ENCODE results near the gene CIT.
A peak's percentile ranks its signal among the peaks of the same experiment; 100 is the strongest.
"Not testable (repeated sequence)": the region's sequence is repeated elsewhere in the genome, so short reads cannot be mapped to it uniquely, and the experiment has no call there.

CIT gene

GRCh38 chr12:119742700-119743099, 134.4 kb downstream of the CIT start:
- no peak for DNase-seq (ENCODE audit: low spot score)

- no peak for DNase-seq (ENCODE audit: low spot score)
These were observed 136.3 kb downstream of the CIT start for GRCh38 chr12:119740830-119741229.

- no peak for DNase-seq (ENCODE audit: low spot score)
These were observed 142.0 kb downstream of the CIT start for GRCh38 chr12:119735079-119735478.

- no peak for DNase-seq (ENCODE audit: low spot score)
These were observed 146.7 kb downstream of the CIT start for GRCh38 chr12:119730381-119730780.

- DNase-seq (ENCODE audit: low spot score), result no peak
These were observed 147.2 kb downstream of the CIT start for GRCh38 chr12:119729871-119730270.

GRCh38 chr12:119728444-119728745, 148.7 kb downstream of the CIT start:
- DNase-seq (ENCODE audit: low spot score), result no peak

- no peak for DNase-seq (ENCODE audit: low spot score)
These were observed 149.3 kb downstream of the CIT start for GRCh38 chr12:119727600-119728443.

GRCh38 chr12:119725523-119725922, 151.6 kb downstream of the CIT start:
- no peak for DNase-seq (ENCODE audit: low spot score)

- no peak for DNase-seq (ENCODE audit: low spot score)
These were observed 155.8 kb downstream of the CIT start for GRCh38 chr12:119721306-119721705.

GRCh38 chr12:119720349-119720748, 156.8 kb downstream of the CIT start:
- DNase-seq (ENCODE audit: low spot score), result no peak

GRCh38 chr12:119718141-119718540, 159.0 kb downstream of the CIT start:
- no peak for DNase-seq (ENCODE audit: low spot score)

- no peak for DNase-seq (ENCODE audit: low spot score)
These were observed 161.9 kb downstream of the CIT start for GRCh38 chr12:119715268-119715620.

GRCh38 chr12:119714614-119715267, 162.4 kb downstream of the CIT start:
- DNase-seq (ENCODE audit: low spot score), result no peak

- no peak for DNase-seq (ENCODE audit: low spot score)
These were observed 163.5 kb downstream of the CIT start for GRCh38 chr12:119713551-119714031.

GRCh38 chr12:119712721-119713120, 164.4 kb downstream of the CIT start:
- no peak for DNase-seq (ENCODE audit: low spot score)

GRCh38 chr12:119711693-119712092, 165.4 kb downstream of the CIT start:
- DNase-seq (ENCODE audit: low spot score), result no peak

- no peak for DNase-seq (ENCODE audit: low spot score)
These were observed 166.1 kb downstream of the CIT start for GRCh38 chr12:119710965-119711551.

- no peak for DNase-seq (ENCODE audit: low spot score)
These were observed 166.7 kb downstream of the CIT start for GRCh38 chr12:119710374-119710964.

- DNase-seq (ENCODE audit: low spot score), result not testable (repeated sequence)
These were observed 170.7 kb downstream of the CIT start for GRCh38 chr12:119706427-119706826.

GRCh38 chr12:119705182-119705581, 171.9 kb downstream of the CIT start:
- DNase-seq (ENCODE audit: low spot score), result no peak

- peak; percentile 63 for DNase-seq (ENCODE audit: low spot score)
These were observed 172.9 kb downstream of the CIT start for GRCh38 chr12:119704065-119704747.

- DNase-seq (ENCODE audit: low spot score), result peak; percentile 42
These were observed 177.0 kb downstream of the CIT start for GRCh38 chr12:119700078-119700477.
